Nephron (organoid): ENCODE data around the gene KCNQ1.

Source experiments
- H3K27ac Mint-ChIP-seq, 3 experiments: 2 replicates each; pipeline ENCODE4 v1.8.0; 2020; ENCODE audit warnings: mixed read lengths in 3 of 3, mild to moderate bottlenecking in 2 of 3, moderate library complexity in 1 of 3
- H3K27me3 Mint-ChIP-seq: 2 replicates; pipeline ENCODE4 v1.8.0; 2021; ENCODE audit warnings: low read depth, mild to moderate bottlenecking, moderate library complexity, mixed read lengths
- H3K36me3 Mint-ChIP-seq: 2 replicates; pipeline ENCODE4 v1.8.0; 2020; ENCODE audit warnings: low read depth, mixed read lengths
- H3K4me1 Mint-ChIP-seq: 2 replicates; pipeline ENCODE4 v1.8.0; 2020; ENCODE audit warnings: mixed read lengths
- H3K4me3 Mint-ChIP-seq, 3 experiments: 2 replicates each; pipeline ENCODE4 v1.8.0; 2020; ENCODE audit warnings: mild to moderate bottlenecking in 3 of 3, mixed read lengths in 3 of 3, moderate library complexity in 2 of 3
- H3K9me3 Mint-ChIP-seq: 2 replicates; pipeline ENCODE4 v1.8.0; 2020; ENCODE audit warnings: mixed read lengths
- TF ChIP-seq, protein P1 (sequence below), 3 experiments: fragments of 200-600 bp; sonication (generic); IDR thresholded peaks; one replicate each; pipeline ENCODE4 v1.5.0; 2021; ENCODE audit warnings: antibody characterized with exemption in 3 of 3; ENCODE audit not compliant: unreplicated experiment in 3 of 3

The KCNQ1 gene

DNA sequence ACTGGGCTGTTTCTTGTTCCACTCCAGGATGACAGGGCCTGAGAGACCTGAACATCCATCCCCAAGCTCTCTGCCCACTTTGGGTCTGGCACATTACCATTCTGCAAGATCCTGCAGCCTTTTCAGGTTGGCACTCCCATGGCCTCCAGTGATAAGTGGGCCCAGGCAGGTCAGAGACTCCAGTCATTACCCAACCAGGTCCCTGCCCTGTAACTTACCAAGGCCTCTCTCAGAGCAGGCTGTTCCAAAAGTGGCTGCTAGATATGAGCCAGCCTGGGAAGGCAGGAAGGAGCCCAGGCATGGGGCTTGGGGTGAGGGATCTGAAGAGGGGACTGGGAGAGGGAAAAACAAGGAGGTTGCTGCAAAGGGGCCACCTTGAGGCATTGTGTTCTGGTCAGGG, 219.1 kb downstream of the KCNQ1 start:
- Mint-ChIP-seq H3K4me1 (peaks cover 16% of the 10 kb centered on the region), H3K36me3 (peaks cover 86% of the 10 kb centered on the region), H3K4me3 (no peak overlapping the region), H3K27me3 (no peaks in the 10 kb centered on the region), H3K9me3 (peaks cover 48% of the 10 kb centered on the region), H3K27ac (peak overlapping the region in 1 of 3 experiments; percentile 78)
- TF ChIP-seq, protein P1, sequence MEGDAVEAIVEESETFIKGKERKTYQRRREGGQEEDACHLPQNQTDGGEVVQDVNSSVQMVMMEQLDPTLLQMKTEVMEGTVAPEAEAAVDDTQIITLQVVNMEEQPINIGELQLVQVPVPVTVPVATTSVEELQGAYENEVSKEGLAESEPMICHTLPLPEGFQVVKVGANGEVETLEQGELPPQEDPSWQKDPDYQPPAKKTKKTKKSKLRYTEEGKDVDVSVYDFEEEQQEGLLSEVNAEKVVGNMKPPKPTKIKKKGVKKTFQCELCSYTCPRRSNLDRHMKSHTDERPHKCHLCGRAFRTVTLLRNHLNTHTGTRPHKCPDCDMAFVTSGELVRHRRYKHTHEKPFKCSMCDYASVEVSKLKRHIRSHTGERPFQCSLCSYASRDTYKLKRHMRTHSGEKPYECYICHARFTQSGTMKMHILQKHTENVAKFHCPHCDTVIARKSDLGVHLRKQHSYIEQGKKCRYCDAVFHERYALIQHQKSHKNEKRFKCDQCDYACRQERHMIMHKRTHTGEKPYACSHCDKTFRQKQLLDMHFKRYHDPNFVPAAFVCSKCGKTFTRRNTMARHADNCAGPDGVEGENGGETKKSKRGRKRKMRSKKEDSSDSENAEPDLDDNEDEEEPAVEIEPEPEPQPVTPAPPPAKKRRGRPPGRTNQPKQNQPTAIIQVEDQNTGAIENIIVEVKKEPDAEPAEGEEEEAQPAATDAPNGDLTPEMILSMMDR (IDR thresholded peaks at IDR 0.05; ENCODE audit: unreplicated experiment in 3 of 3) = no peak

DNA sequence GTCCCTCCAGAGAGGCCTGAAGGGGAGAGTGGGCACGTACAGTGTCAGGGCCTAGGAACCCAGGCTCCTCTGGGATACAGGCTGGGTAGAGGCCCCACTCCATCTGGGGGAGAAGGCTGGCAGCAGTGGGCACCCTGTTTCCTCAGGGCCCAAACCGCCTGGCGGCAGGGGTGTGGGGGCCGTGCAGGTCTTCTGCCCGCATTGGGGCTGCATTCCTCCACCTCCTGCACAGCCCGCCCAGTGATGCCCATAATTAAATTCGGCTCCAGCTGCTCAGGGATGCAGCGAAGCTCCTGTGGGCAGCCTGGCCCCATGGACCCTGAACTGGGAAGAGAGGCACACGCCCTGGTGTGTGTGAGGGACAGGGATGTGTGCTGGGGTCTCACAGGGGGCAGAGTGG, 219.6 kb downstream of the KCNQ1 start:
- Mint-ChIP-seq H3K27me3 (no peaks in the 10 kb centered on the region), H3K36me3 (peaks cover 86% of the 10 kb centered on the region), H3K4me1 (peaks cover 14% of the 10 kb centered on the region), H3K9me3 (peaks cover 44% of the 10 kb centered on the region), H3K4me3 (no peak overlapping the region), H3K27ac (peak overlapping the region in 2 of 3 experiments; percentile 69 to 78)
- TF ChIP-seq, protein P1 (IDR thresholded peaks at IDR 0.05; ENCODE audit: unreplicated experiment in 3 of 3) = no peak

DNA sequence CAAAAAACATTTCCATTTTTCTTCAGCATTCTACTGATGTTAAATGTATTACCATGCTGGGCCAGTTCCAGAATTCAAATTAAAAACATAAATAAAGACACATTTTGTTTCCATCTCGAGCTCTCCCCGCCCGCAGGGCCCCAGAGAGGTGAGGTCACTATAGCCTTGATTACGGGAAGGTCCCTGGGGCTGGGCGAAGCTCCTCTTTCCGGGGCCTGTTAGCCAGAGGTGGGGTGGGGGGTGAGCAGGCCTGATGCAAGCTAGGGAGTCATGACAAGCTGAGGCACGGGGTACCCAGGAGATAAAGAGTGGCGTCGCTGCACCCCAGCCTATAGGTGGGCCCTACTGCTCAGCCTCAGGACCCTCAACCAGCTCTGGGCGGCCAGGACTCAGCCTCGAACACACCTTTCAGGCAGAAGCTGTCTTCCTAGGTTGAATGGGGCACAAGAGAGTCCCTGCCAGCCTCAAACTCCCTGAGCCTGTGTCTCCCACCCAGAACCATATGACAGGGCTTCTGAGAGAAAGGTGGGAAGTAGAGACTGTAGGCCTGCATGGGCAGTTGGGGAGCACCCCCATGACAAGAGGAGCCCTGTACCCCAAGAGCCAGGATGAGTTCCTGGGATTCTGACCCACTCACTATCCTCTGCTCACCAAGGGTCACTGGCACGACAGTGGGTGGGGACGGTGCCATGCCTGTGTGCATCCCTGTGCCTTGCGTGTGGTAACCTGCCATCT, 220.2 kb downstream of the KCNQ1 start:
- Mint-ChIP-seq H3K4me3 (no peak overlapping the region), H3K27ac (peak overlapping the region in 2 of 3 experiments; percentile 69 to 78), H3K9me3 (peaks cover 42% of the 10 kb centered on the region), H3K36me3 (peaks cover 88% of the 10 kb centered on the region), H3K27me3 (no peaks in the 10 kb centered on the region), H3K4me1 (peaks cover 20% of the 10 kb centered on the region)
- TF ChIP-seq, protein P1 (IDR thresholded peaks at IDR 0.05; ENCODE audit: unreplicated experiment in 3 of 3) = no peak

DNA sequence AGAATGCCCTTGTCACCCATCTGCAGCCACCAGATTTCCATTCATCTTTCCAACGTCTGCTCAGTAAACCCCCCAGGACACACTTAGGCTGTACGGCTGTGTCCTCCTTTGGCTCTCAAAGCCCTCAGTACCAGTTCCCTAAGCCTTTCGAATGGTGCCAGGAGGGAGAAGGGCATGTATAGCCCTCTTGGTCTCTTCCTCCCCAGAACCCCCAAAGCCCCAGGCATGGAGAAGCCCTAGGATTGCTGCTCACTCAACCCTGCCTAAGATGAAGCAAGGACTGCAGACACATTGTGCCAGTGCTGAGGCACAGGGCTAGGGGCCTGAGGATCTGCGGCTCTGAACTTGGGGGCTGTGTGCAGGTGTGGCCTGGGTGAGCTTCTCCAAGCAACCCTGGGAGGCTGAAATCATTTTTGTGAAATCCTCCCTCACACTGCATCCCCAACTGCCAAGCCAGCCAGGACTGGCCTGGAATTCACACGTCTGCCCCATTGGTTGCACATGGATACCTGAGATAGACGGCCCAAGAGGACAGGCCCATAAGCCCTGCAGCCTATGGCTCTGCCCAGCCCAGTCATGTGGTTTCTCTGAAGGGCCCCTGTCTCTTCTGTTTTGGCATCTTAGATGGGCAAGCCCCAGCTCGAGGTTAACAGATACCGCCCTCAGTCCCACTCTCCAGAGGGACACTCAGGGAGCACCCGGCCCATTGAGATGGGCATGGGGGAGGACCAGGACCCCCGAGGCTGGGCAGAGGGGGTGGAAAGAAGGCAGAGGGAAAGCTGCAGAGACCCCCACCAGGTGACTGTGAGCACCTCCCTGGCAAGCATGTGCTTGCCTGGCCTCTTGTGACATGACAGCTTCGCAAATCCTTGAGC, 221.0 kb downstream of the KCNQ1 start:
- Mint-ChIP-seq H3K9me3 (peaks cover 36% of the 10 kb centered on the region), H3K4me3 (no peak overlapping the region), H3K4me1 (peaks cover 26% of the 10 kb centered on the region), H3K27ac (peak overlapping the region in 1 of 3 experiments; percentile 80), H3K27me3 (no peaks in the 10 kb centered on the region), H3K36me3 (peaks cover 87% of the 10 kb centered on the region)
- TF ChIP-seq, protein P1 (IDR thresholded peaks at IDR 0.05; ENCODE audit: unreplicated experiment in 3 of 3) = no peak

DNA sequence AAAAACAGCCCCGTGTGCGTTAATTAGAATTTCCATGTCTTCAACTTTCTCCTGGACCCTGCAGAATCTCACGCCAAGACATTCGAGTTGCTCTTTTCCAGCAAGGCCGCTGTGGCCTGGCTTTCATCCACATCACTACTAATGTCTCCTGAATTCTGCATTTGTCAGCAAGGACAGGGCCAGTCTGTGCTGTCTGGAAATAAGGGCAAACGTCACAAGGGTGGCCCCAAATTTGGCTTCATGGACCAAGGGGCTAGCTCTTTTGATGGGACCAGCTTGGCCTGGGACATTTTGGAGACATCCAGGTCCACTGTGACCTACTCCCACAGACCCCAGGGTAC, 221.6 kb downstream of the KCNQ1 start:
- H3K4me3 Mint-ChIP-seq = no peak overlapping the region
- TF ChIP-seq, protein P1 (IDR thresholded peaks at IDR 0.05; ENCODE audit: unreplicated experiment in 3 of 3) = no peak
- H3K27me3 Mint-ChIP-seq = no peaks in the 10 kb centered on the region
- H3K36me3 Mint-ChIP-seq = peaks cover 87% of the 10 kb centered on the region
- H3K27ac Mint-ChIP-seq = peak overlapping the region in 1 of 3 experiments; percentile 80
- peaks cover 27% of the 10 kb centered on the region for H3K4me1 Mint-ChIP-seq
- peaks cover 30% of the 10 kb centered on the region for H3K9me3 Mint-ChIP-seq
